SK-MEL-5 (cell line): Measurements from ENCODE around the gene TRAF1. TPM values are rescaled to one million over a fixed set of nuclear protein-coding genes. Genes with fewer than 3 reads are reported as not detected.
A peak's percentile ranks its signal among the peaks of the same experiment; 100 is the strongest.

ENCODE experiments used
- DNase-seq: peaks from one replicate; pipeline ENCODE4 v3.0.0-alpha.2; 2016; ENCODE audit warnings: low read depth, low spot score
- in situ Hi-C: cut with HindIII; loops from 2 replicates; pipeline ENCODE4 v1.10.0; 2016; ENCODE audit warnings: low sequenced_read_pairs, high pct_unique_total_duplicates, low pct_unique_long_range_greater_than_20kb
- total RNA-seq: library from RNA; depleted of rRNA; stranded (reverse); fragments of >200 nt; shearing (Covaris generic); gene quantifications from 2 replicates; pipeline ENCODE4 v1.2.3, GENCODE V29; 2014

The TRAF1 gene
- total RNA-seq, 1 experiment from 2014 or later: 0.32 TPM

- in situ Hi-C loops: no loop called here
- DNase-seq: no peak
Observed at GRCh38 chr9:120869360-120869687, 57.3 kb downstream of the TRAF1 start.

- peak; percentile 96 for DNase-seq
Observed at GRCh38 chr9:120868676-120869359, 57.8 kb downstream of the TRAF1 start.

GRCh38 chr9:120868339-120868675 is 58.3 kb downstream of the TRAF1 start:
- in situ Hi-C loops: no loop called here
- no peak for DNase-seq

More at GRCh38 chr9:120868676-120869359, 57.8 kb downstream of the TRAF1 start:
- in situ Hi-C loops: no loop called here

- in situ Hi-C loops: no loop called here
- no peak for DNase-seq
Observed at GRCh38 chr9:120867676-120868338, 58.8 kb downstream of the TRAF1 start.

DNA sequence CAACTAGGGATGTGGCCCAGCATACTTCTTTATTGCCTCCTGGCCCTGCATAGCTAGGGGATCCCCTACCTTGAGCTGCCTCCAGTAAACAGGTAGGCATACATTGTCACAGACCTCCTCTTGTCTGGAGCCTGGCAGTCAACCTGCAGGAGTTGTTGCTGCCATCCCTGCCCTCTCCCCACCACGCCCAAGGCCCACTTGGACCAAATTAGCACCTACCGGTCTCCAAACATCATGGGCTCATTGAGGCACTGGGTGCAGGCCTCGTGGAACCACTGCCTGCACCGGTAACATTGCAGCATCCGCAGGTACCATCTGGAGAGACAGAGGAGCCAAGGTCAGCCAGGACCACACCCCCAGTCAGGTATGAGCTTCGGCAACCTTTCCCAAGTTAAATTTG is 59.9 kb downstream of the TRAF1 start:
- DNase-seq: no peak
- in situ Hi-C loops: no loop called here

GRCh38 chr9:120865809-120866208 is 60.8 kb downstream of the TRAF1 start:
- in situ Hi-C loops: no loop called here
- no peak for DNase-seq

DNA sequence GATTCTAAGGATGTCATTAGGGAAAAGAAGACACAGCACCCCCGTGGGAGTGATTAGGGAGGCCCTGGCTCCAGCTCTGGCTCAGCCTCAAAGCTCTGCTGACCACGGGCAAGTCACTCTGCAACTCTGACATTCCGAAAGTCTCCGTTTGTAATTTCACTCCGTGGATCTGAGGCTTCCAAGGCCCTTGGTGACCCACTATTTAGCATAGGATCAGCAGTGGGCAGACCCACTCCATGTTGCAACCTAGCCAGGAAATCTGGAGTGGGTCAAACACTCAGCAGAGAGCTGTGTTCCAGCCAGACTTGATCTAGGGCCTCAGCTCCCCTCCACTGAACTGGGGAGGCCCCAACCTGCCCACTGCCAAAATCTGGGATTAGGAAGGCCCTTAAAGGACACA is 61.4 kb downstream of the TRAF1 start:
- no peak for DNase-seq

DNA sequence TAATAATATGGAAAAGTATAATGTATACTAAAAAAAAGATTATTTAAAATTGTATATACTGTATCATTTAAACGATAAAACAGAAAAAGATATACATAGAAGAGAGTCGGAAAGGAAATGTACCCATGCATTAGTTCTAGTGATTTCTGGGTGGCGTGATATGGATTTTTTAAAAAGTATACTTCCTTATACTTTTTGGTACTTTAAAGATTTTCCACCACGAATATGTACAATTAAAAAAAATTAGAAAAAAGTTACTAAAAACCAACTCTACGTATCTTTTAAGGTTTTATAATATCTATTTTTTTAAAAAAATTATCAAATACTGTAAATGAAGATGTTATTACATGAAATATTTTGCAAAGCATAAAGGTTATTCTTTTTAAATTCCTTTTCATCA is 61.9 kb downstream of the TRAF1 start:
- in situ Hi-C loops: no loop called here
- DNase-seq: no peak

More for the DNA sequence above, 61.4 kb downstream of the TRAF1 start:
- in situ Hi-C loops: no loop called here

GRCh38 chr9:120863833-120864232 is 62.8 kb downstream of the TRAF1 start:
- in situ Hi-C loops: no loop called here
- DNase-seq: no peak

DNA sequence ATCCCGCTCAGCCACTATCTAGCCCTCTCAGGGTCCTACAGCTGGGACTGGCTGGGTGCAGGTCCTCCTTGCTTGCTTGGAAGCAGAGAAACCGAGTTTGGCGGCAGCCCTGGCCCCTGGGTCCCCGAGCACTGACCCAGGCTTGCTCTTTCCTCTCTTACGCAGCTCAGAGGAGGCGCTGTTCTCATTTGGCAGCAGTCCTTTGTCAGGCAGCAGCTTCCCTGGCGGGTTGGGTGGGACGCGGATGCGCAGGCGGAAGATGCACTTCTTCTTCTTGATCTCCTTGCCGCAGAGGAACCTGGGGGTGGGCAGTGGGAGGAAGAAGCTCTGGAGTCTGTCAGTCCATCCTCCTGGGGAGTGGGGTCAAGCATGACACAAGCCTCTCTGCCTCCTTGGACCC is 64.1 kb downstream of the TRAF1 start:
- DNase-seq: no peak
- in situ Hi-C loops: no loop called here

GRCh38 chr9:120861935-120862334 is 64.7 kb downstream of the TRAF1 start:
- DNase-seq: no peak

GRCh38 chr9:120860083-120860482 is 66.5 kb downstream of the TRAF1 start:
- in situ Hi-C loops: no loop called here
- no peak for DNase-seq

More at GRCh38 chr9:120861935-120862334, 64.7 kb downstream of the TRAF1 start:
- in situ Hi-C loops: no loop called here

- no peak for DNase-seq
- in situ Hi-C loops: no loop called here
Observed at GRCh38 chr9:120859361-120859760, 67.2 kb downstream of the TRAF1 start.

GRCh38 chr9:120857902-120858301 is 68.7 kb downstream of the TRAF1 start:
- DNase-seq: no peak
- in situ Hi-C loops: no loop called here

GRCh38 chr9:120857481-120857880 is 69.1 kb downstream of the TRAF1 start:
- DNase-seq: no peak
- in situ Hi-C loops: no loop called here

GRCh38 chr9:120856700-120857099 is 69.9 kb downstream of the TRAF1 start:
- no peak for DNase-seq
- in situ Hi-C loops: no loop called here

DNA sequence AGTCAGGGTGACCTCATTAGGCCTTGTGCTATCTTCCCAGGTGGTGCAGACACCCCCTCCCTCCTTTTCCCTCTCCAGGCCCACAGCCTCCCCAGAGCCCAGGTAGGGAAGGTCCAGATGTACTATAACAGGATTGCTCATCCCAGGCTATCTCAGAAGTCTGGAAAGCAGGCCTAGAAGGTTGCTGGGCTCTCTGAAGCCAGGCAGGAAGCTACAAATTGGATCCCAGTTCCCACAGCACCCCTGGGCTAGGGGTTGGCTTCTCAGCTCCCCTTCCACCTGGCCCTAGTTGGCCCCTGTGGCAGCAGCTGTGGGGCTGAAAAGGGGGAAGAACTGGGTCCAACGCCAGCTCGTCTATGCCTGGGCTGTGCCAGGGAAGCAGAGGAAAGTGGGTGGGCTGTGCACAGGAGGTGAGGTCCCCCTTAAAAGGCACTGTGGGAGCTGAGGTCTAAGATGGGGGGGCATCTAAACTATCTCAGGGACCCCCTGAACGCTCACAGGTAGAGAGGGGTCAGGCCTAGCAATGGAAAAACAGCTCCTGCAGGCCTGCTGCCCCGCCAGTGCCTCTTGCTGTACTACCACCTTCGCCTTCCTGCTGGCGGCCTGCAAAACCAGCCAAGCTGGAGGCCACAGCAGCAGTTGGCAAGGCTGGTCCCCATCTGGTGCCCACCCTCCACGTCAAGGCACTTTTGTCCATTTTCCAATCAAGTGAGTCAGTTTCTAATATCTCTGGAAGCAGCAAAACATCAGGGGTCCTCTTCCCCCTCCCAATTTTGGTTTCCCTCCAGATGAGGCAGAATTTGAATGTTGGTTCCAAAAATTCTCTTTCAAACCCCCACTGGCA is 70.5 kb downstream of the TRAF1 start:
- no peak for DNase-seq
- in situ Hi-C loops: no loop called here

DNA sequence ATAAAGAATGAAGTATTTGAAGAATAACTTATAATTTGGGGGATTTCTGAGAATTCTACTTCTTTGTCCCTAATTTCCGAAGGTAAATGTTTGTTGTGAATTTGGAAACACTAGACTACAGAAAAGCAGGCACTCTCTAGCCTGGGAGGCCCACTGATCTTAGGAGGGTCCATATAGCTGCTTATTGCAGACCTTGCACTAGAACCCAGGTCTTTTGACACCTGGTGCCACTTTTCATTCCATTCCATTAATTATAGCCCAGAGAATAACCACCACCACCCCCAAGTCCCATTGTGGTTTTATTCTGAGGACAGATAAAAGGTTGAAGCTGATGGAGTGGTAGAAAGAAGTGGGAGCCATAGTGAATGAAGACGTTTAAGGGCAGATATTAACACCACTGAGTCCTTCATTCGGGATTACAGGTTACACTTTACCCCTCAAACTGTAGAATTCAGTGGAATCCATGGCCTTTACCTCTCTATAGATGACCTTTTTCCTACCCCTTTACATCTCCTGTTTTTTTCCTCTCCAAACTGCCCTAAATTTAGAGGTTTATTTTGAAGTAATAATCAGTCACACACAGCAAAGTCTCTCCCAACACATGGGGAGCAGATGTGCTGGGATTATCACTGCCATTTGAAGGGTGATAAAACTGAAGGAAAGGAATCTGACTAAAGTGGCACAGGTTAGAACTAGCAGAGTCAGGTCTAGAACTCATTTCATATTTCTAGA is 71.8 kb downstream of the TRAF1 start:
- no peak for DNase-seq
- in situ Hi-C loops: no loop called here
